A673 (cell line): Measurements from ENCODE around the gene AQP2.

Experiments
- CTCF ChIP-seq: fragments of 300-800, 200-600 bp; sonication (generic); conservative IDR thresholded peaks from 2 replicates; pipeline ENCODE4 v1.5.1; 2017; ENCODE audit warnings: low read depth, mild to moderate bottlenecking, antibody characterized with exemption, low read length, moderate library complexity, mixed read lengths
- EZH2 ChIP-seq: fragments of 200-600 bp; sonication (generic); IDR thresholded peaks from 2 replicates; pipeline ENCODE4 v1.6.1; 2017; ENCODE audit warnings: borderline replicate concordance, low read depth, mild to moderate bottlenecking, mixed read lengths, antibody characterized with exemption, low read length; ENCODE audit not compliant: poor library complexity, severe bottlenecking

GRCh38 chr12:49982246-49983087, 31.9 kb downstream of the AQP2 start:
- no peak for TF ChIP-seq CTCF
- no peak for TF ChIP-seq EZH2
